Neural progenitor cell (in vitro differentiated cells): Measurements from ENCODE around the gene SIGLEC9.

Source experiments
- CTCF ChIP-seq: fragments of 200-600 bp; sonication (generic); IDR thresholded peaks from 2 replicates; pipeline ENCODE4 v1.5.1; 2017; ENCODE audit warnings: antibody characterized with exemption, mild to moderate bottlenecking
- EZH2 ChIP-seq: fragments of 200-600 bp; sonication (generic); IDR thresholded peaks from 2 replicates; pipeline ENCODE4 v1.6.1; 2017; ENCODE audit warnings: antibody characterized with exemption, mild to moderate bottlenecking, moderate library complexity
- EZH2phosphoT487 ChIP-seq: fragments of 200-600 bp; sonication (generic); IDR thresholded peaks from 2 replicates; pipeline ENCODE4 v1.6.1; 2017; ENCODE audit warnings: antibody characterized with exemption

- TF ChIP-seq CTCF (no peak), EZH2phosphoT487 (no peak), EZH2 (no peak)
Measured at GRCh38 chr19:51137792-51138425, 13.2 kb downstream of the SIGLEC9 start.
